ENCODE results near the gene TCF12. TPM values are rescaled to one million over a fixed set of nuclear protein-coding genes. Genes with fewer than 3 reads are reported as not detected.

TCF12 gene
- total RNA-seq, 3 donors from 2014 or later: 164 to 198 (median 174) TPM

- no peaks in the 10 kb centered on the region for H3K9me3 ChIP-seq
Measured at GRCh38 chr15:57167821-57168395, 249.5 kb downstream of the TCF12 start.

GRCh38 chr15:57169643-57170042, 251.2 kb downstream of the TCF12 start:
- TF ChIP-seq POLR2A (IDR thresholded peaks at IDR 0.05) (no peak), POLR2AphosphoS5 (IDR thresholded peaks at IDR 0.05) (no peak)
- TF ChIP-seq, protein P1, sequence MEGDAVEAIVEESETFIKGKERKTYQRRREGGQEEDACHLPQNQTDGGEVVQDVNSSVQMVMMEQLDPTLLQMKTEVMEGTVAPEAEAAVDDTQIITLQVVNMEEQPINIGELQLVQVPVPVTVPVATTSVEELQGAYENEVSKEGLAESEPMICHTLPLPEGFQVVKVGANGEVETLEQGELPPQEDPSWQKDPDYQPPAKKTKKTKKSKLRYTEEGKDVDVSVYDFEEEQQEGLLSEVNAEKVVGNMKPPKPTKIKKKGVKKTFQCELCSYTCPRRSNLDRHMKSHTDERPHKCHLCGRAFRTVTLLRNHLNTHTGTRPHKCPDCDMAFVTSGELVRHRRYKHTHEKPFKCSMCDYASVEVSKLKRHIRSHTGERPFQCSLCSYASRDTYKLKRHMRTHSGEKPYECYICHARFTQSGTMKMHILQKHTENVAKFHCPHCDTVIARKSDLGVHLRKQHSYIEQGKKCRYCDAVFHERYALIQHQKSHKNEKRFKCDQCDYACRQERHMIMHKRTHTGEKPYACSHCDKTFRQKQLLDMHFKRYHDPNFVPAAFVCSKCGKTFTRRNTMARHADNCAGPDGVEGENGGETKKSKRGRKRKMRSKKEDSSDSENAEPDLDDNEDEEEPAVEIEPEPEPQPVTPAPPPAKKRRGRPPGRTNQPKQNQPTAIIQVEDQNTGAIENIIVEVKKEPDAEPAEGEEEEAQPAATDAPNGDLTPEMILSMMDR (IDR thresholded peaks at IDR 0.05): no peak
- Histone ChIP-seq H3K9me3 (no peaks in the 10 kb centered on the region), H3K27ac (no peak overlapping the region), H3K4me3 (no peak overlapping the region), H3K36me3 (no peaks in the 10 kb centered on the region), H3K27me3 (no peaks in the 10 kb centered on the region), H3K4me1 (no peaks in the 10 kb centered on the region)
- intact Hi-C loops (cut with DNase I; ENCODE audit: low total_unique reads): no loop called here
- no peak for DNase-seq (ENCODE audit: low spot score in 2 of 2)

More at GRCh38 chr15:57167821-57168395, 249.5 kb downstream of the TCF12 start:
- H3K27me3 ChIP-seq: no peaks in the 10 kb centered on the region
- TF ChIP-seq, protein P1 (IDR thresholded peaks at IDR 0.05): no peak
- TF ChIP-seq POLR2A (IDR thresholded peaks at IDR 0.05) (no peak), POLR2AphosphoS5 (IDR thresholded peaks at IDR 0.05) (no peak)
- no peak for DNase-seq (ENCODE audit: low spot score in 2 of 2)
- H3K27ac ChIP-seq: no peak overlapping the region
- no peaks in the 10 kb centered on the region for H3K4me1 ChIP-seq
- intact Hi-C loops (cut with DNase I; ENCODE audit: low total_unique reads): no loop called here
- no peaks in the 10 kb centered on the region for H3K36me3 ChIP-seq
- no peak overlapping the region for H3K4me3 ChIP-seq

GRCh38 chr15:57171426-57171825, 253.0 kb downstream of the TCF12 start:
- no peak for DNase-seq (ENCODE audit: low spot score in 2 of 2)
- H3K27ac ChIP-seq: no peak overlapping the region
- TF ChIP-seq, protein P1 (IDR thresholded peaks at IDR 0.05): no peak
- no peak for TF ChIP-seq POLR2A (IDR thresholded peaks at IDR 0.05)
- TF ChIP-seq POLR2AphosphoS5 (IDR thresholded peaks at IDR 0.05): no peak
- no peaks in the 10 kb centered on the region for H3K4me1 ChIP-seq
- H3K27me3 ChIP-seq: no peaks in the 10 kb centered on the region
- H3K9me3 ChIP-seq: no peaks in the 10 kb centered on the region
- intact Hi-C loops (cut with DNase I; ENCODE audit: low total_unique reads): no loop called here
- H3K36me3 ChIP-seq: no peaks in the 10 kb centered on the region
- H3K4me3 ChIP-seq: no peak overlapping the region

GRCh38 chr15:57172925-57173324, 254.5 kb downstream of the TCF12 start:
- no peak overlapping the region for H3K27ac ChIP-seq
- no peaks in the 10 kb centered on the region for H3K9me3 ChIP-seq
- DNase-seq (ENCODE audit: low spot score in 2 of 2): no peak
- H3K27me3 ChIP-seq: no peaks in the 10 kb centered on the region
- TF ChIP-seq POLR2A (IDR thresholded peaks at IDR 0.05) (no peak), POLR2AphosphoS5 (IDR thresholded peaks at IDR 0.05) (no peak)
- TF ChIP-seq, protein P1 (IDR thresholded peaks at IDR 0.05): no peak
- intact Hi-C loops (cut with DNase I; ENCODE audit: low total_unique reads): no loop called here
- H3K4me3 ChIP-seq: no peak overlapping the region
- no peaks in the 10 kb centered on the region for H3K4me1 ChIP-seq
- no peaks in the 10 kb centered on the region for H3K36me3 ChIP-seq

- no peaks in the 10 kb centered on the region for H3K4me1 ChIP-seq
- intact Hi-C loops (cut with DNase I; ENCODE audit: low total_unique reads): no loop called here
- H3K27me3 ChIP-seq: no peaks in the 10 kb centered on the region
- H3K4me3 ChIP-seq: no peak overlapping the region
- no peaks in the 10 kb centered on the region for H3K36me3 ChIP-seq
- no peak for TF ChIP-seq POLR2A (IDR thresholded peaks at IDR 0.05)
- TF ChIP-seq, protein P1 (IDR thresholded peaks at IDR 0.05): no peak
- TF ChIP-seq POLR2AphosphoS5 (IDR thresholded peaks at IDR 0.05): no peak
- H3K27ac ChIP-seq: no peak overlapping the region
- DNase-seq (ENCODE audit: low spot score in 2 of 2): no peak
- H3K9me3 ChIP-seq: no peaks in the 10 kb centered on the region
Measured at GRCh38 chr15:57183041-57183440, 264.6 kb downstream of the TCF12 start.
